ENCODE data around the gene PLXNC1.

DNA sequence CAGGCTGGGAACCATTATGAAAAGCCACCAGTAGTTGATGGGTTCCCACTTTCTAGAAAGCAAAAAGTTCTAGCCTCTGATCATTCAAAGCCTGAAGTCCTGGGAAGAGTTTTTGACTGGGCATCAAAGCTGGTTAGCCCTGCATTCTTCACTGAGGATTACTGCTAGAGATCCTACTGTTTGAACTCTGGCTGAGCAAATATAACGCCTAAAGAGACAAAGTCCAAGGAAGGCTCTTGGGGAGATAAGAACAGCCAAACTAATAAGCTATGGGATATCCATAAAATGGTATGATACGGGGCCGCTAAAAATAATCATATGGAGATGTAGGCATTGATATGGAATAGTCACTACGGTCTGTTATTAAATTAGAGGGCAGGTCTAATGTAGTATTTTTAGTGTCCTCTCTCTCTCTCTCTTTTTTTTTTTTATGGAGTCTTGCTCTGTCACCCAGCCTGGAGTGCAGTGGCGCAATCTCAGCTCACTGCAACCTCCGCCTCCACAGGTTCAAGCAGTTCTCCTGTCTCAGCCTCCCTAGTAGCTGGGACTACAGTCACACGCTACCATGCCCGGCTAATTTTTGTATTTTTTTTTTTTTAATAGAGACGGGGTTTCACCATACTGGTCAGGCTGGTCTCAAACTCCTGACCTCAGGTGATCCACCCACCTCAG, 35.5 kb downstream of the PLXNC1 start:
- TF ChIP-seq, protein P1, sequence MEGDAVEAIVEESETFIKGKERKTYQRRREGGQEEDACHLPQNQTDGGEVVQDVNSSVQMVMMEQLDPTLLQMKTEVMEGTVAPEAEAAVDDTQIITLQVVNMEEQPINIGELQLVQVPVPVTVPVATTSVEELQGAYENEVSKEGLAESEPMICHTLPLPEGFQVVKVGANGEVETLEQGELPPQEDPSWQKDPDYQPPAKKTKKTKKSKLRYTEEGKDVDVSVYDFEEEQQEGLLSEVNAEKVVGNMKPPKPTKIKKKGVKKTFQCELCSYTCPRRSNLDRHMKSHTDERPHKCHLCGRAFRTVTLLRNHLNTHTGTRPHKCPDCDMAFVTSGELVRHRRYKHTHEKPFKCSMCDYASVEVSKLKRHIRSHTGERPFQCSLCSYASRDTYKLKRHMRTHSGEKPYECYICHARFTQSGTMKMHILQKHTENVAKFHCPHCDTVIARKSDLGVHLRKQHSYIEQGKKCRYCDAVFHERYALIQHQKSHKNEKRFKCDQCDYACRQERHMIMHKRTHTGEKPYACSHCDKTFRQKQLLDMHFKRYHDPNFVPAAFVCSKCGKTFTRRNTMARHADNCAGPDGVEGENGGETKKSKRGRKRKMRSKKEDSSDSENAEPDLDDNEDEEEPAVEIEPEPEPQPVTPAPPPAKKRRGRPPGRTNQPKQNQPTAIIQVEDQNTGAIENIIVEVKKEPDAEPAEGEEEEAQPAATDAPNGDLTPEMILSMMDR (IDR thresholded peaks at IDR 0.05): no peak
- TF ChIP-seq POLR2A (IDR thresholded peaks at IDR 0.05): no peak
